Inflammatory macrophage (primary cell): Measurements from ENCODE around the gene GALNT5.

ENCODE experiments used
- DNase-seq, 2 donors: peaks; one replicate each; pipeline ENCODE4 v3.0.0-alpha.2; 2020 to 2022

Gene GALNT5

DNA sequence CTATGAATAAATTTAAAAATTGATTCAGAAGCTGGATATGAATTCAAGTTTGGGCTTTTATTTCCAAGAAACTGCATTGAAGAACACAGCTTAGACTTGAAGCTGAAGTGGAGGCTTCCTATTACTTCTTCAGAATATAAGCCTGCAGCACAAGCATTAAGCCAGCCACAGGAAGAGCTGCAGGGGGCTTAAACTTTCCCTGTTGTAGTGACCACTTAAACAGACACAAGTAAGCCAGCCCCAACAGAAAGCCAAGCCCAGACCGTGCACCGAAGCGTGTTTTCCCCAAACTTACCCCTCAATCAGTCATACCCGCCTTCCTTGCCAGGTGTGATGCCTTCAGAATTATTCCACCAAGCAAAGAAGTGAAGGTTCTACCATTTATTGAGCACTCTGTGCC lies 39.5 kb downstream of the GALNT5 start:
- no peak for DNase-seq

GRCh38 chr2:157301307-157301706 lies 43.8 kb downstream of the GALNT5 start:
- no peak for DNase-seq

GRCh38 chr2:157302492-157303099 lies 45.1 kb downstream of the GALNT5 start:
- DNase-seq: peak; percentile 71 to 78

GRCh38 chr2:157303612-157304011 lies 46.1 kb downstream of the GALNT5 start:
- DNase-seq: no peak

DNA sequence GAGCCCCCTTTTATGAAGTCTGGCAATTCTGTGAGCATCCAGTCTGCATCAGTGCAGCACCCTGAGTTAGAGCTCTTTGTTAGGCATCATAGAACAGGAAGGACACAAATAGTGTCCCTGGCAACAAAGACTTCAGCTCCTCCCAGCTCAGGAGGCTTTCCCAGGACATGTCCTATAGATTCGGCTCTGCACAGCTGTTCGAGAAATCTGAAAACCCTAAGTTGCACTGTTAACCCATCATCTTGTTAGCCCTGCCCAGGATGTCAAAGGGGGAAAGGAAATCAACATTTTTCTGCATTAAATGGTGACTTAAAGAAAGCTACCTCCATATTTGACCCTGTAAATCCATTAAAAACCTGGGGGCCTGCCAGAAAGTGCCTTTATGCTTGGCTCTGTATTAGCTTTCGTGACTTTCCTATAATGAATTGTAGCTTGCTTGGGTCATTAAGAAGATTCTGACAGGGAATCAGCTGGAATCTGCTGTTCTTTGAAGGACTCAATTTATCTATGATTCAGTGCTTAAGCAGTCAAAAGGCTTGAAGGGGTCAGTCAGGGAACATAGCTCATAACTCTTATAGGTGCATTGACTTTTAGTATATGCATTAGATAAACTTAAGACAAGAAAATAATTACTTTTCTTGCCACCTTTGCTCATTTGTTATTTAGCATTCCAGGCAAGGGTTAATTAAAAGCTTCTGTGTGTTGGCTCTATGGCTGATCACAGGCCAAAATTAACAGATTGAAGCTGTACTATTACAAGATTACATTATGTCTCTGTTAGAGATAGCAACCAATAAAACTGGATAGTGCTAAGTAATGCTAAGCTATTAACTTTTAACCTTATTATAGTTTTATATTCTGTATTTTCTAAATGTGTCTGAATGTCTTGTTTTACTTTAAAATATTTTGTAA lies 47.6 kb downstream of the GALNT5 start:
- no peak for DNase-seq

DNA sequence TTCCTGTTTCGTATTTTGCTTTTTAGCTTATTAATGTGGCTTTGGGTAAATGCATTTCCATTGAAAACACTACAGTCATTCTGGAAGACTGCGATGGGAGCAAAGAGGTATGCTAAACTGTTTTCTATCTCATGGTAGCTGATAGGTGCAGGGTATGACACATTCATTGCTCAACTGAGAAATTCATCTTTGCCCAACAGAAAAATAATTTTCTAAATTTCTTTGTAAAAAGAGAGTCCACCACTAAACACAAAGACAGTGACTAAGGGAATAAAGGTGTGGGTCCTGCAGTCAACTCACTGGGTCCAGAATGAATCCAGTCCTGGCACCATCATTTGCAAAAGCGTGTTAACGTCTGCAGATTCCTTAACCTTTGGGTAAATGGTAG lies 48.2 kb downstream of the GALNT5 start:
- DNase-seq: no peak

DNA sequence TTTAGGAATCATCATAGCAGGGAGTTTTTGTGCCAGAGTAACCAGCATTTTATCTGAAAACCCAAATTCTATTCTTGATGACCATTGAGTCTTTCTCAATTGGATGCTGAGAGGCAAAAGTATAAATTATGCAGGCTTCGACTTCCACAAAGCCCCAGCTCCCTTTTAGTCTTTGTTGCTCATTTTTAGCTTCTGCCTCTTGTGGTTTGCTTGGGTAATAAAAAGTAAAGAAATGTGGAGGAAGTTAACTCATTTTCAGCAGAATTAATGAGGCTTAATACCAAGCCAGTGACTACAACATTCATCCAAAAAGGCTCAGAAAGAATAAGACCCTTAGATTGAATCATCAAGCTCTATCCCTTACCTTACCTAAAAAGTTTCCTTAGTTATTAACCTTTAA lies 49.5 kb downstream of the GALNT5 start:
- DNase-seq: peak; percentile 15 to 43

GRCh38 chr2:157309878-157310277 lies 52.4 kb downstream of the GALNT5 start:
- DNase-seq: no peak

GRCh38 chr2:157311706-157312105 lies 54.2 kb downstream of the GALNT5 start:
- DNase-seq: no peak

DNA sequence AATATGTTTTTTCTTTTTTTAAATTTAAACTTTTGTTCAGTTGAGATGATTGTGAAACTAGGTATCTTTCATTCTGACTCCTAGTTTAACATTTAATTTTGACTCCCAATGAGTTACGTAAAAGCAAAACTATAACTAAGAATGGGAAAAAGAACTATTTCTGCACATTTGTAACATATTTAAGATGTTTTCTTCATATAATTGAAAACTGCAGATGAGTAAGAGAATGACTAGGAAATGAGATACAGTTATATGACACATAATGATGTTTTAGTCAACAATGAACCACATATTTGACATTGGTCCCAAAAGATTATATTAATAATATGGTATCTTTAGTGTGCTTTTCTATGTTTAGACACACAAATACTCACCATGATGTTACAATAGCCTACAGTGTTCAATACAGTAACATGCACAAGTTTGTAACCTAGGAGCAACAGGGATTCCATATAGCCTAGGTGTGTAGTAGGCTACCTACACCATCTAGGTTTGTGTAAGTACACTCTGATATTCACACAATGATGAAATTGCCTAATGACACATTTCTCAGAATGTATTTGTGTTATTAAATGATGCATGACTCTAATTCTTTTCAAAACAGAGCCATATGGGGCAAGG lies 55.5 kb downstream of the GALNT5 start:
- no peak for DNase-seq

DNA sequence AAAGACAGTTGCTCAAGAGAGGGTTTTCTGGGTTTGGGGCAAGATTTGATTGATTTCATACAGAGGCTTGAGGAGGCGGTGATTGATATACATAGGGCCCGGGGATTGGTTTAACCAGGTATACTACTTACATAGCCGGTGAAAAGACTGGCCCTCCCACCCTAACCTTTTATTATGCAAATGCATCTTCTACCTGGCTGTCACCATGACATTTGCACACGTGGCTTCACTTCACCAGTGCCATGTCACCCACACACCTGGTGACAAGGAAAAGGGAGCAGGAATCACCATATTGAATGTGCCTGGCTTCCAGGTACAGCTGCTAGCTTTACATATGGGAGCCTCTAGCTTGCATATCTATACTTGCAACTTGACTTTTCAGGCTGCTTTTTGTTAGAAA lies 58.4 kb downstream of the GALNT5 start:
- DNase-seq: no peak

- no peak for DNase-seq
Measured at GRCh38 chr2:157318884-157319283, 61.4 kb downstream of the GALNT5 start.

- no peak for DNase-seq
Measured at GRCh38 chr2:157319795-157320194, 62.3 kb downstream of the GALNT5 start.

- DNase-seq: no peak
Measured at GRCh38 chr2:157320409-157320808, 62.9 kb downstream of the GALNT5 start.

DNA sequence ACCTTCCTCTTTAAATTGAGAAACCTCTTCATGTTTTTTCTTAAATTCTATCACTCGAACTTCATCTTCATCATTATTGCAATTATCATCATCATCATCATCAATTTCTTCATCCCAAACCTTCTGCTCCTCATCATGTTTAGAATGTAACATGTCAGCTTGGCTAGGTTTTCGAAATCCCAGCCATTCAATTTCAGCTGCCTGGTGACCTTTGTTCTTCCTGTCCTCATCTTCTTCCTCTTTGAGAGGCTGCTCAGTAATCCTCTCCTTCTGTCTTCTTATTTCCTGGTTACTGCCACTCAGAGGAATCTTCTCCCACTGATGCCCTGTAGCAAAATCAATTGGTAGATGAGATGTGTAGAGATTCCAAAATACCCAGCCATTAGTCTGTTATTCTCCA lies 64.0 kb downstream of the GALNT5 start:
- peak; percentile 47 to 64 for DNase-seq

DNA sequence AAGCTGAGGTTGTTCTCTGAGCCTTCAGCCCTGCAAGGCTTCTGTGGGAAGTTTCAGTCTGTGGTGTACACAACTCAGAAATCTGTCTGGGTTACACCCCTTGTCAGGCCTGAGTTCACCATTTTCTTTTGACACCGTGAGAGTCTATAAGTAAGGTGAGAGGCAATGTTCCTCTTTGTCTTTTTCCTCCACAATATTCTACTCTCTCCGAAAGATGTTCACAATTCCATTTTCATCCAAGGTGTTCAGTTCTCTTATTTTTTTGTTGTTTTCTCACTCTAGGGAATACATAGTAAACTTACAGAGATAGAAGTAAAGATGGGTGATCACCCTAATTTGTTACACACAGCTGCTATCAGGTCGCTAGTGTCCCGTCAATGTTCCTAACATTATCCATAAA lies 64.9 kb downstream of the GALNT5 start:
- DNase-seq: no peak

DNA sequence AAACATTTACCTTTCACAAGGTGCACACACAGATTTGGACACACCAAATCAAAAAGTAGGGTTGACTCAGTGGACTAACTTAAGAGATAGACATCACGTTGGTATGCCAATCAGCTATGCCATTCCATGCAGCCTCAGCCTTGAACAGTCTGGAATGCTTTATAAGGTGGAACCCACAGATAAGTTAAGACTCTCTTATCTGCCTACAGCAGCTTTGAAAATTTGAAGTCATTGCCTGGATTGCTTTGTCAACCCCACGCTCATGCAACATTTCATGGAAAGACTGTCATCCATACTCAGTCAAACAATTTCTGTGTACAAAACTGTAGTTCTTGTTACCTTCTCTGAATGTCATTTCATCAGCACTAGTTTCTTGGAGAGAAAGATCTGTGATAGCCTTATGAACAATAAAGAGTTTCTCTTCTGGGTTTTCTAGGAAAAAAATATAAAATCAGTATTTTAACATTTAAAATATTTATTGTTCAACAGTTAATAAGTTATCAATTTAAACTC lies 66.9 kb downstream of the GALNT5 start:
- DNase-seq: no peak

DNA sequence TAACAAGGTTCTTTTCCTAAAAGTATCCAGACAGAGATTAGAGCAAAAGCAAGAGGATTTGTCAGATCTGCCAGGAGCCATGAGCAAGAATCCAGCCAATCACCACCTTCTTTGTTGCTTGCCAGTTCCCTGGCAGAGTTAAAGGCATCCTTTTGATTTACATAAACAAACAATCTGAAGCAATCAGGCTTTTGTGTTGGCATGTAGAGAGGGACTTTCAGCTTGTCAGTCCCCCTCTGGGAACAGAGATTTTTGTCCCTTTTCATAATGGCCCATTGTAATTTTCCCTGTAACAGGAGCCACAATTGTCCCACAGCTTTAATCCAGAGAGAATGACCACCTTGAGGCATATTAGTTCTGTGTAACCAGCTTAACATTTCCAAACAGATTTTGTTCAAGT lies 68.3 kb downstream of the GALNT5 start, which contains the start of gene ERMN:
ERMN (minus strand) TSS at position 39 of the 400 bp plus-strand sequence. CDS start 182 bp downstream, outside the sequence.
- DNase-seq: no peak

GRCh38 chr2:157326698-157327097 lies 69.2 kb downstream of the GALNT5 start:
- DNase-seq: peak in 1 of 2 donors; percentile 6

GRCh38 chr2:157327200-157327599 lies 69.7 kb downstream of the GALNT5 start:
- no peak for DNase-seq

DNA sequence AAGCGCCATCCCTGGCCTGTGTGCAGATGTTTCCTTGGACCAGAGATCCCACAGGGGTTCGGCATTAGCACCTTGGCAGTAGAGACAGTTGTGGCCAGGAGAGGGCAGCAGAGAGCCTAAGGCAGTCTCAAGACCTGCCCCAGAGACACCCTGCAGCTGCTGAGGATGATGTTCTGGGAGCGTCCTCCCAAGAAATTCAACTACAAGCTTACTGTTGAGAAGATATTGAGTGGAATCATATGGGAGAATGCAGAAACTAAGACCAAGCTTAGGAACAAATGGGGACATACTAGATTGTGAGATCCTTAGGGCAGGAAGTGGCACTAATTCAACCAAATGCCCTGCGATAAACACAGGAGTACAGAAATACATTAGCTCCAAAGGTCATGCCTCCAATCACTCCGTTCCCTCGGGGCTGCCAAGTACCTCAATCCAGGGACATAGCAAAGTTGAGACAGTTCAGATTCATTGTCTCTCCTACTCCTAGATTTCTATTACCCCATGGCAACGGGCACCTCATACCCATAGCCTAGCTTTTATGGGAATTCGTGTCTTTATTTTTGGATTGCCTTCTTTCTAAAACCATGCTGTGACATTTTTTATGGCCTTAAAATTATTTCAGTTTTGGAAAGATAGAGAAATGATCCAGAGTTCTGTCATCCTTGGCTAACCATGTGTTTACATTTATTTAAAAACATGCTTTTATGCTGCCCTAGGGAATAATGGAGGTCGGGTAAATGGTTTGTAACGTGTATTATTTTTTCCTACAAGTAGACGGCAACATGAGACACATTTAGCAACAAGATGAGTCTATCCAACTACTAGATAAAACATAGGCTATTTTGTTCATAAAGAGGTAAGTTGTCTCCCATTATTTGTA lies 70.4 kb downstream of the GALNT5 start:
- peak; percentile 73 for DNase-seq

- DNase-seq: no peak
Measured at GRCh38 chr2:157329524-157329923, 72.0 kb downstream of the GALNT5 start.
